Liver (tissue), 9 donors: ENCODE results near the gene RAB28. TPM values are rescaled to one million over a fixed set of nuclear protein-coding genes. Genes with fewer than 3 reads are reported as not detected.

ENCODE experiments used
- DNase-seq: peaks from one replicate; pipeline ENCODE4 v3.0.0-alpha.2; 2017; ENCODE audit warnings: low spot score
- H3K27ac ChIP-seq, 2 donors: one replicate each; pipeline ENCODE4 v1.7.0; 2013; ENCODE audit warnings: inconsistent platforms in 2 of 2, low read length in 2 of 2, control low read depth in 1 of 2, low read depth in 1 of 2, mild to moderate bottlenecking in 1 of 2
- H3K27me3 ChIP-seq, 4 donors: one replicate each; pipeline versions ENCODE4 v1.6.1 to v1.7.0; 2013; ENCODE audit warnings: low read length in 3 of 4, inconsistent platforms in 1 of 4, mild to moderate bottlenecking in 1 of 4, moderate library complexity in 1 of 4; ENCODE audit not compliant: control insufficient read depth in 4 of 4, insufficient read depth in 4 of 4
- H3K36me3 ChIP-seq, 4 donors: one replicate each; pipeline versions ENCODE4 v1.6.1 to v1.7.0; 2013; ENCODE audit warnings: low read length in 3 of 4, mild to moderate bottlenecking in 3 of 4, low read depth in 1 of 4, moderate library complexity in 1 of 4; ENCODE audit not compliant: control insufficient read depth in 4 of 4, insufficient read depth in 3 of 4
- H3K4me1 ChIP-seq, 4 donors: one replicate each; pipeline versions ENCODE4 v1.6.1 to v1.7.0; 2013; ENCODE audit warnings: low read length in 3 of 4, mild to moderate bottlenecking in 3 of 4, moderate library complexity in 1 of 4; ENCODE audit not compliant: control insufficient read depth in 4 of 4, insufficient read depth in 4 of 4
- H3K4me3 ChIP-seq, 3 donors: one replicate each; pipeline versions ENCODE4 v1.6.1 to v1.7.0; 2013; ENCODE audit warnings: low read length in 3 of 3, control low read depth in 1 of 3, low read depth in 1 of 3, mild to moderate bottlenecking in 1 of 3
- H3K9ac ChIP-seq, 2 donors: one replicate each; pipeline ENCODE4 v1.7.0; 2013; ENCODE audit warnings: low read length in 2 of 2, mild to moderate bottlenecking in 2 of 2, moderate library complexity in 2 of 2, control low read depth in 1 of 2, low read depth in 1 of 2
- H3K9me3 ChIP-seq, 4 donors: one replicate each; pipeline versions ENCODE4 v1.6.1 to v1.7.0; 2013; ENCODE audit warnings: low read length in 3 of 4; ENCODE audit not compliant: control insufficient read depth in 4 of 4
- ATF3 ChIP-seq: IDR thresholded peaks from 2 replicates; pipeline ENCODE4 v1.6.1; 2016; ENCODE audit warnings: antibody characterized with exemption
- EGR1 ChIP-seq, 2 donors: IDR thresholded peaks; 2 replicates each; pipeline ENCODE4 v1.6.1; 2016 to 2018; ENCODE audit warnings: antibody characterized with exemption in 2 of 2, low read depth in 2 of 2
- FOXA1 ChIP-seq: IDR thresholded peaks from 2 replicates; pipeline ENCODE4 v1.6.1; 2016; ENCODE audit warnings: antibody characterized with exemption
- FOXA2 ChIP-seq: IDR thresholded peaks from 2 replicates; pipeline ENCODE4 v1.6.1; 2016; ENCODE audit warnings: antibody characterized with exemption
- GABPA ChIP-seq, 2 donors: IDR thresholded peaks in 1 of 2; conservative IDR thresholded peaks in 1 of 2; 2 replicates each; pipeline ENCODE4 v1.6.1; 2016; ENCODE audit warnings: antibody characterized with exemption in 2 of 2, mild to moderate bottlenecking in 1 of 2, moderate library complexity in 1 of 2
- HNF4A ChIP-seq, 2 donors: conservative IDR thresholded peaks; 2 replicates each; pipeline ENCODE4 v1.6.1; 2016; ENCODE audit warnings: antibody characterized with exemption in 2 of 2, mild to moderate bottlenecking in 2 of 2
- HNF4G ChIP-seq: IDR thresholded peaks from 2 replicates; pipeline ENCODE4 v1.6.1; 2016; ENCODE audit warnings: antibody characterized with exemption
- JUND ChIP-seq, 2 donors: IDR thresholded peaks; 2 replicates each; pipeline ENCODE4 v1.6.1; 2016; ENCODE audit warnings: antibody characterized with exemption in 2 of 2
- MAX ChIP-seq: IDR thresholded peaks from 2 replicates; pipeline ENCODE4 v1.6.1; 2016; ENCODE audit warnings: antibody characterized with exemption
- NR2F2 ChIP-seq: IDR thresholded peaks from 2 replicates; pipeline ENCODE4 v1.6.1; 2016; ENCODE audit warnings: antibody characterized with exemption
- RAD21 ChIP-seq, 2 donors: IDR thresholded peaks; 2 replicates each; pipeline ENCODE4 v1.6.1; 2016; ENCODE audit warnings: antibody characterized with exemption in 2 of 2, mild to moderate bottlenecking in 2 of 2
- REST ChIP-seq: IDR thresholded peaks from 2 replicates; pipeline ENCODE4 v1.6.1; 2016; ENCODE audit warnings: antibody characterized with exemption, mild to moderate bottlenecking
- RXRA ChIP-seq, 2 donors: IDR thresholded peaks; 2 replicates each; pipeline ENCODE4 v1.6.1; 2017 to 2018; ENCODE audit warnings: antibody characterized with exemption in 2 of 2, mild to moderate bottlenecking in 1 of 2
- SP1 ChIP-seq: IDR thresholded peaks from 2 replicates; pipeline ENCODE4 v1.6.1; 2018; ENCODE audit warnings: antibody characterized with exemption, mild to moderate bottlenecking
- TAF1 ChIP-seq: conservative IDR thresholded peaks from 2 replicates; pipeline ENCODE4 v1.6.1; 2016; ENCODE audit warnings: antibody characterized with exemption, mild to moderate bottlenecking
- YY1 ChIP-seq: IDR thresholded peaks from 2 replicates; pipeline ENCODE4 v1.6.1; 2016; ENCODE audit warnings: antibody characterized with exemption, mild to moderate bottlenecking
- ZBTB33 ChIP-seq: IDR thresholded peaks from 2 replicates; pipeline ENCODE4 v1.6.1; 2016; ENCODE audit warnings: antibody characterized with exemption
- WGBS: extraction: QIAGEN DNeasy Blood & Tissue Kit; methylation state at CpG from one replicate; pipeline ENCODE4 v1.1.7; 2013; 5-methylcytosine and 5-hydroxymethylcytosine counted together
- polyA plus RNA-seq, 2 donors: library from polyadenylated mRNA; stranded (reverse) in 1 of 2; unstranded in 1 of 2; fragments of 200-250 nt in 1 of 2; fragments of >200 nt in 1 of 2; fragmentation: Nextera tagmentation in 1 of 2; extraction: Ambion mirVana in 1 of 2; gene quantifications; one replicate each; pipeline versions ENCODE4 v1.2.1 to v1.2.3, GENCODE V29; 2013 to 2015
- total RNA-seq, 2 donors: library from RNA; depleted of rRNA; stranded (reverse); fragments of >200 nt; gene quantifications; one replicate each; pipeline ENCODE4 v1.2.3, GENCODE V29; 2014
- TF ChIP-seq, protein P1 (sequence below): fragments of 150-350 bp; IDR thresholded peaks from 2 replicates; pipeline ENCODE4 v1.5.1; 2017; ENCODE audit warnings: improper control_type of control experiment, low read depth, low read length; ENCODE audit not compliant: missing input control
- donor health status: healthy.
- donor health status: healthy.
- donor health status: healthy.
- donor health status: healthy.
- donor health status: healthy.

Gene RAB28
- total and polyA plus RNA-seq, 4 donors, result 3.9 to 7.7 (median 6.8) TPM

DNA sequence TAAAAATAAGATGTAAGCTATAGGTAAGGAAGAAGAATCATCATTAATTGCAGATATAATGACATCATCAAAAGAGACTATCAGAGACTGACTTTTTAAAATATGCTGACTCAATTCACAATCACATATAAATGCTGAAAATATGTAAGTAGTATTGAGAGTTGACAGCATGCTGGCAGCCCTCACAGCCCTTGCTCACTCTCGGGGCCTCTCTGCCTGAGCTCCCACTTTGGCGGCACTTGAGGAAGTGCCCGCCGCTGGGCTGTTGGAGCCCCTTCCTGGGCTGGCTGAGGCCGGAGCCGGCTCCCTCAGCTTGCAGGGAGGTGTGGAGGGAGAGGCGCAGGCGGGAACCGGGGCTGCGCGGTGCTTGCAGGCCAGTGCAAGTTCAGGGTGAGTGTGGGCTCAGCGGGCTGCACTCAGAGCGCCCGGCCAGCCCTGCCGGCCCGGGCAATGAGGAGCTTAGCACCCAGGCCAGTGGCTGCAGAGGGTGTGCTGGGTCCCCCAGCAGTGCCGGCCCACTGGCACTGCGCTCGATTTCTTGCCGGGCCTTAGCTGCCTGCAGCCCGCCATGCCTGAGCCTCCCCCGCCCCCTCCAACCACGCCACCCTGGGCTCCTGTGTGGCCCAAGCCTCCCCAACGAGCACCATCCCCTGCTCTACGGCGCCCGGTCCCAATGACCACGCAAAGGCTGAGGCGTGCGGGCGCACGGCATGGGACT, 68.9 kb downstream of the RAB28 start:
- DNase-seq, result no peak
- Histone ChIP-seq H3K9me3 (no peaks in the 10 kb centered on the region), H3K9ac (no peak overlapping the region), H3K4me3 (no peak overlapping the region), H3K4me1 (peaks cover 0 to 4% (median 0%) of the 10 kb centered on the region in 4 donors), H3K27me3 (no peaks in the 10 kb centered on the region), H3K27ac (no peak overlapping the region), H3K36me3 (no peaks in the 10 kb centered on the region)
- TF ChIP-seq HNF4G (no peak), FOXA2 (no peak), FOXA1 (no peak), RXRA (IDR thresholded peaks at IDR 0.05) (no peak), EGR1 (IDR thresholded peaks at IDR 0.05; ENCODE audit: low read depth in 2 of 2) (no peak)
- 93% methylated on average over 32 of the region's 32 CpGs for WGBS

GRCh38 chr4:13413729-13414437, 70.3 kb downstream of the RAB28 start:
- no peak overlapping the region for H3K9ac ChIP-seq
- no peak for DNase-seq
- H3K36me3 ChIP-seq, result no peaks in the 10 kb centered on the region
- TF ChIP-seq RAD21 (IDR thresholded peaks at IDR 0.05), result no peak
- no peak for TF ChIP-seq NR2F2
- TF ChIP-seq, protein P1, sequence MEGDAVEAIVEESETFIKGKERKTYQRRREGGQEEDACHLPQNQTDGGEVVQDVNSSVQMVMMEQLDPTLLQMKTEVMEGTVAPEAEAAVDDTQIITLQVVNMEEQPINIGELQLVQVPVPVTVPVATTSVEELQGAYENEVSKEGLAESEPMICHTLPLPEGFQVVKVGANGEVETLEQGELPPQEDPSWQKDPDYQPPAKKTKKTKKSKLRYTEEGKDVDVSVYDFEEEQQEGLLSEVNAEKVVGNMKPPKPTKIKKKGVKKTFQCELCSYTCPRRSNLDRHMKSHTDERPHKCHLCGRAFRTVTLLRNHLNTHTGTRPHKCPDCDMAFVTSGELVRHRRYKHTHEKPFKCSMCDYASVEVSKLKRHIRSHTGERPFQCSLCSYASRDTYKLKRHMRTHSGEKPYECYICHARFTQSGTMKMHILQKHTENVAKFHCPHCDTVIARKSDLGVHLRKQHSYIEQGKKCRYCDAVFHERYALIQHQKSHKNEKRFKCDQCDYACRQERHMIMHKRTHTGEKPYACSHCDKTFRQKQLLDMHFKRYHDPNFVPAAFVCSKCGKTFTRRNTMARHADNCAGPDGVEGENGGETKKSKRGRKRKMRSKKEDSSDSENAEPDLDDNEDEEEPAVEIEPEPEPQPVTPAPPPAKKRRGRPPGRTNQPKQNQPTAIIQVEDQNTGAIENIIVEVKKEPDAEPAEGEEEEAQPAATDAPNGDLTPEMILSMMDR, result no peak
- no peak for TF ChIP-seq EGR1 (IDR thresholded peaks at IDR 0.05; ENCODE audit: low read depth in 2 of 2)
- no peak for TF ChIP-seq FOXA2
- no peak for TF ChIP-seq ATF3
- TF ChIP-seq JUND (IDR thresholded peaks at IDR 0.05), result no peak
- no peak for TF ChIP-seq TAF1
- no peak for TF ChIP-seq HNF4G
- TF ChIP-seq SP1, result no peak
- no peak for TF ChIP-seq YY1
- TF ChIP-seq GABPA (IDR thresholded peaks at IDR 0.05 in 1 of 2, conservative IDR thresholded peaks at IDR 0.05 in 1 of 2), result no peak
- no peak for TF ChIP-seq REST
- TF ChIP-seq HNF4A (conservative IDR thresholded peaks at IDR 0.05), result no peak
- TF ChIP-seq RXRA (IDR thresholded peaks at IDR 0.05), result no peak
- TF ChIP-seq MAX, result no peak
- TF ChIP-seq ZBTB33, result no peak
- no peak for TF ChIP-seq FOXA1
- no peaks in the 10 kb centered on the region for H3K9me3 ChIP-seq
- H3K4me3 ChIP-seq, result no peak overlapping the region
- H3K27ac ChIP-seq, result no peak overlapping the region
- 89% methylated on average over 6 of the region's 6 CpGs for WGBS
- no peaks in the 10 kb centered on the region for H3K27me3 ChIP-seq
- H3K4me1 ChIP-seq, result peaks cover 0 to 4% (median 0%) of the 10 kb centered on the region in 4 donors
